ENCODE results near the gene ATR.

- TF ChIP-seq CTCF (IDR thresholded peaks at IDR 0.05 in 4 of 5, conservative IDR thresholded peaks at IDR 0.05 in 1 of 5) (no peak), POLR2A (IDR thresholded peaks at IDR 0.05) (no peak)
Observed at GRCh38 chr3:142543307-142543706, 35.2 kb downstream of the ATR start.
